Caki2 (cell line): ENCODE measurements around the gene FSD2. TPM values are rescaled to one million over a fixed set of nuclear protein-coding genes. Genes with fewer than 3 reads are reported as not detected.
"Not testable (repeated sequence)": the region's sequence is repeated elsewhere in the genome, so short reads cannot be mapped to it uniquely, and the experiment has no call there.

Source experiments
- DNase-seq: peaks from one replicate; pipeline ENCODE4 v3.0.0-alpha.2; 2015; ENCODE audit warnings: low read depth
- in situ Hi-C: cut with HindIII; loops from 2 replicates; pipeline ENCODE4 v1.10.0; 2016; ENCODE audit warnings: low sequenced_read_pairs, low pct_unique_long_range_greater_than_20kb, mixed read lengths
- total RNA-seq: library from RNA; depleted of rRNA; stranded (reverse); fragments of >200 nt; shearing (Covaris generic); gene quantifications from 2 replicates; pipeline ENCODE4 v1.2.3, GENCODE V29; 2014; ENCODE audit warnings: low replicate concordance

FSD2 gene
- total RNA-seq, 1 experiment from 2014 or later: 0.34 TPM

- peak; percentile 10 for DNase-seq
- in situ Hi-C loops: loop anchor here (10.0 kb wide), 1 partner anchor 61 kb away; no protein-coding TSS in a partner anchor
Measured at GRCh38 chr15:82803793-82804574, 1.9 kb downstream of the FSD2 start.

- DNase-seq: no peak
- in situ Hi-C loops: loop anchor here (10.0 kb wide), 1 partner anchor 62 kb away; no protein-coding TSS in a partner anchor
Measured at GRCh38 chr15:82802497-82802896, 3.4 kb downstream of the FSD2 start.

GRCh38 chr15:82799183-82799841, 6.6 kb downstream of the FSD2 start:
- no peak for DNase-seq
- in situ Hi-C loops: no loop called here

GRCh38 chr15:82798531-82799166, 7.2 kb downstream of the FSD2 start:
- no peak for DNase-seq
- in situ Hi-C loops: no loop called here

- no peak for DNase-seq
- in situ Hi-C loops: no loop called here
Measured at GRCh38 chr15:82798104-82798503, 7.8 kb downstream of the FSD2 start.

GRCh38 chr15:82793737-82794136, 12.1 kb downstream of the FSD2 start:
- in situ Hi-C loops: no loop called here
- no peak for DNase-seq

- no peak for DNase-seq
- in situ Hi-C loops: no loop called here
Measured at GRCh38 chr15:82792068-82792467, 13.8 kb downstream of the FSD2 start.

GRCh38 chr15:82790321-82790720, 15.5 kb downstream of the FSD2 start:
- DNase-seq: no peak

GRCh38 chr15:82789491-82789890, 16.4 kb downstream of the FSD2 start:
- in situ Hi-C loops: no loop called here
- DNase-seq: no peak

More at GRCh38 chr15:82790321-82790720, 15.5 kb downstream of the FSD2 start:
- in situ Hi-C loops: no loop called here

GRCh38 chr15:82788496-82788895, 17.4 kb downstream of the FSD2 start:
- in situ Hi-C loops: no loop called here
- DNase-seq: no peak

- no peak for DNase-seq
- in situ Hi-C loops: no loop called here
Measured at GRCh38 chr15:82781349-82781748, 24.5 kb downstream of the FSD2 start.

- DNase-seq: no peak
Measured at GRCh38 chr15:82778755-82779154, 27.1 kb downstream of the FSD2 start.

GRCh38 chr15:82774496-82774895, 31.4 kb downstream of the FSD2 start:
- in situ Hi-C loops: no loop called here
- DNase-seq: no peak

More at GRCh38 chr15:82778755-82779154, 27.1 kb downstream of the FSD2 start:
- in situ Hi-C loops: no loop called here

- no peak for DNase-seq
- in situ Hi-C loops: no loop called here
Measured at GRCh38 chr15:82771789-82772607, 33.9 kb downstream of the FSD2 start.

GRCh38 chr15:82768414-82769054, 37.3 kb downstream of the FSD2 start:
- in situ Hi-C loops: no loop called here
- DNase-seq: peak; percentile 18

GRCh38 chr15:82767163-82767829, 38.6 kb downstream of the FSD2 start:
- no peak for DNase-seq
- in situ Hi-C loops: no loop called here

- in situ Hi-C loops, DNase-seq: not testable (repeated sequence)
Measured at GRCh38 chr15:82766201-82766600, 39.7 kb downstream of the FSD2 start.
